ENCODE data around the gene TSSK6.

Gene TSSK6

GRCh38 chr19:19514881-19515641, at the start of gene TSSK6:
TSS of gene TSSK6 (minus strand) at chr19:19515548. CDS start at chr19:19515427, 121 bp downstream.
- no peak for DNase-seq (ENCODE audit: low spot score)

- DNase-seq (ENCODE audit: low spot score): no peak
Observed at GRCh38 chr19:19563348-19563848, 48.0 kb upstream of the TSSK6 start.

- no peak for DNase-seq (ENCODE audit: low spot score)
Observed at GRCh38 chr19:19562665-19563347, 47.5 kb upstream of the TSSK6 start.

- DNase-seq (ENCODE audit: low spot score): no peak
Observed at GRCh38 chr19:19561946-19562664, 46.8 kb upstream of the TSSK6 start.

DNA sequence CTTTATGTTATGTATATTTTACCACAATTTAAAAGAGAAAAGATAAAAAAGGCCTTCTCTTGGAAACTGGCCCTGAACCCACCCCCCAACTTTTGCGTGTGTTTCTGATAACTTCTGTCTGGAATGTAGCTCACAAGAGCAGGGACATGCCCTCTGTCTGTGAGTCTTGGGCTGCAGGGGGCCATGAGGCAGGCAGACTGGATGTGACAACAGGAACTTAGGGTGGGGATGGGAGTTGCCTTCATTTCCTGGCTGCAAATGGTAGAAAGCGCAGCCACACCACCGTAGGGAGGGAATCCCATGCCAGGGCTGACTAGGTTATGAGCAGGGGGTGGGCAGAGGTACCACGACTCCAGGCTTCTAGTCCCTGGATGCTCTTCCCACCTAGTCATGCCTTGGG, 44.6 kb upstream of the TSSK6 start:
- no peak for DNase-seq (ENCODE audit: low spot score)

DNA sequence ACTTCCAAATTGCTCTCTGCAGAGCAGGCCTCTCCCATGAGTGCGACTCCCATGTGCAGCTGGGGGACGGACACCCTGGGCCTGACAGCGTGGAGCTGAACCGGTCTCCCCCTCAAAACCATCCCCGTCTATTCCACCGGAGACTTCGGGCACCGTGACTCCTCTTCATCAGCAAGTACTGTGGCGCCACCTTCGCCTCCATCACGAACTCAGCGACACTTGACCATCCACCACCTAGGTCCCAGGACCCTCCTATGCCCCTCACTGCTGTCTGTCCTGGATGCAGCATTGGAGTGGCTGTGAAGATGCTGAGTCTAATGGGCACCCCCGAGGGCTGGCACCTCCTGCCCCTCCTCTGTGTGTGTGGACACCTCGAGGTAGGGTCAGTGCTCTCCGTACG, 43.3 kb upstream of the TSSK6 start:
- DNase-seq (ENCODE audit: low spot score): no peak

GRCh38 chr19:19558055-19558454, 42.7 kb upstream of the TSSK6 start:
- no peak for DNase-seq (ENCODE audit: low spot score)

DNA sequence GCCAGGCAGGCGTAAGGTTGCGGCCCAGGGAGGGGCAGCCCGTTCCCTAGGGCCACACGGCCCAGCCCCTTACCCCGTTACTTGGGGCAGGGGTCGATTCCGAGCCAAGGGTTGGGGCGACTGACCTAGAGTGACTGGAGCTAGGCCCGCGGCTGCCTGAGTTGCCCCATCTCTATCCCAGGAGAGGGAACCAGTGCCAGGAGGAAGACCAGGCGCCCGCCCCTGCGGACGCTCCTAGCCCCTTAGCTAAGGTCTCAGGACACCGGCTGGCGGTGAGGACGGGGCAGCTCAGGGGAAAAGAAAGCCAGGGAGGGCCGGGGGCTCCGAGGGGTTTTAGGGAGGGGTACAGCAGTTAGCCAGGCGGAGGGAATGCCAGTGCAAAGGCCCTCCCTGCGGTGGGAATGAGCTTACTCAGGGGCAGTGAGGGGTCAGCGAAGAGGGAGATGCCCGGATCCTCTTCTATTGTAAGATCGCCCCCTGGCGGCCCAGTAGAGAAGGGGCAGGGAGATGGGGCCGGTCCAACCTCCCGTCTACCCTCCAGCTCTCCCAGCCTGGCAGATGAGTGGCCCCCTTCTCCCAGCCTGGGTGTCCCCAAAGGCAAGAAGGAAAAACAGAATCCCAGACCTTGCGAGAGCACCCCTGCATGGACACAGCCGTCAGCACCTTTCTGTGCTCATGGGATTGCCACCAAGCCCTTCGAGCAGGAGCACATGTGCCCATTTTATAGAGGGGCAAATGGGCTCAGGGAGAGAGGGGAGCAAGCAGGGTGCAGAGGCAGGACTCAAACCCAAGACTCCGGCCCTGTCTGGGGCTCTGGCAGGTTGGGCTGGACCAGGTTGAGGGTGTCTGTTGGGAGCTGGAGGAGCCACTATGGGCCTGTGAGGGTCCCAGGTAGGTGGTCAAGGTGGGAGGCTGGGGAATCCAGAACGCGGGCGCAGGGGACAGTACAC, 39.0 kb upstream of the TSSK6 start:
- no peak for DNase-seq (ENCODE audit: low spot score)

DNA sequence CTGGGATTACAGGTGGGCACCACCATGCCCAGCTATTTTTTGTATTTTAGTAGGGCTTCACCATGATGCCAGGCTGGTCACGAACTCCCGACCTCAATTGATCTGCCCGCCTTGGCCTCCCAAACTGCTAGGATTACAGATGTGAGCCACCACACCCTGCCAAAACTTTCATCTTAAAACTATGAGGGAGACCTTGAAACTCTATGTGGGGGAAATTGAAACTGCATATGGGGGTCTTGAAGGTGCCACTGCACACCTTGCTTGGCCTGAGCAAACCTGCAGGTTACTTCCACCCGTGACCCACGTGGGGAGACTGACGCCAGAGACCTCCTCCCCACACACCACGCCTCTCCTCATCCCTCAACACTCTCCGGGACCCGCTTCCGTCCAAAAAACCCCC, 38.3 kb upstream of the TSSK6 start:
- no peak for DNase-seq (ENCODE audit: low spot score)

- DNase-seq (ENCODE audit: low spot score): no peak
Observed at GRCh38 chr19:19552798-19553197, 37.5 kb upstream of the TSSK6 start.

- DNase-seq (ENCODE audit: low spot score): no peak
Observed at GRCh38 chr19:19551853-19552192, 36.5 kb upstream of the TSSK6 start.

DNA sequence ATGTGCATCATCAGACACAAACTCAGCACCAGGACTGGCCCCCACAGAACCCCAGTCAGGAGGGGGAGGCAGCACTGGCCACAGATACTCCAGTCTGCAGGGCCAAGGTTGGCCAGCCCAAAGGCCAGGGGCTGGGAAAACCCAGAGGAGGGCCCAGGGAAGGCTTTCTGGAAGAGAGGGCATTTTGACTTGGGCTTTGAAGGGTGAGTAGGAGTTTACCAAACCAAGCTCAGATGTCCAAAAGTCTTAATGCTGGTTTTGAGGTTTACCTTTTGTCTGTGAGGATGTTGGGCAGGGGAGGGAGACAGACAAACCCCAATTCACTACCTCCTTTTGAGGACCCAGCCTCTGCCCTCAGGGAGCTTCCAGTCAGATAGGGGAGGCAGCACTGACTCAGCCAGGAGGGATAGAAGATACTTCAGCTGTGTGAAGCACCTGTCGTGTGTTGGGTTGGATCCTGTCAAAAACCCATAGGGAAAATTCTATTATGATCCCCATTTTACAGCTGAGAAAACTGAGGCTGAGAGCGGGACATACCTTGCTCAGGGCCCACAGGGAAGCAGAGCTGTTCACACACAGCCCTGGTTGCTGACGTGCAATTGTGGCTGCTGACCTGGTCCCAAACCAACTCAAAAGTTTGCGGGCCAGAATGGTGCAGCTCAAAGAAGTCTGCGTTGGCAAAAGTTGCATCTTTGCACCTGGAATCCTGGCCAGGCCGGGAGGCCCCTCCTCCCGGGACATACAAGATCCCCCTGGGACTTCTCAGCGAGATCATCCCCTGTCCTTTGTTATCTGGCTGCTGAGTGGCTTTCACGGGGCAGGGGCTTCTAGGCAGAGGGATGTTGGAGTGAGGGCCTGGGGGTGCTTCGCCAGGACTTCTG, 35.9 kb upstream of the TSSK6 start:
- DNase-seq (ENCODE audit: low spot score): no peak

GRCh38 chr19:19550485-19550929, 35.2 kb upstream of the TSSK6 start:
- no peak for DNase-seq (ENCODE audit: low spot score)

GRCh38 chr19:19549804-19550464, 34.6 kb upstream of the TSSK6 start:
- DNase-seq (ENCODE audit: low spot score): no peak

DNA sequence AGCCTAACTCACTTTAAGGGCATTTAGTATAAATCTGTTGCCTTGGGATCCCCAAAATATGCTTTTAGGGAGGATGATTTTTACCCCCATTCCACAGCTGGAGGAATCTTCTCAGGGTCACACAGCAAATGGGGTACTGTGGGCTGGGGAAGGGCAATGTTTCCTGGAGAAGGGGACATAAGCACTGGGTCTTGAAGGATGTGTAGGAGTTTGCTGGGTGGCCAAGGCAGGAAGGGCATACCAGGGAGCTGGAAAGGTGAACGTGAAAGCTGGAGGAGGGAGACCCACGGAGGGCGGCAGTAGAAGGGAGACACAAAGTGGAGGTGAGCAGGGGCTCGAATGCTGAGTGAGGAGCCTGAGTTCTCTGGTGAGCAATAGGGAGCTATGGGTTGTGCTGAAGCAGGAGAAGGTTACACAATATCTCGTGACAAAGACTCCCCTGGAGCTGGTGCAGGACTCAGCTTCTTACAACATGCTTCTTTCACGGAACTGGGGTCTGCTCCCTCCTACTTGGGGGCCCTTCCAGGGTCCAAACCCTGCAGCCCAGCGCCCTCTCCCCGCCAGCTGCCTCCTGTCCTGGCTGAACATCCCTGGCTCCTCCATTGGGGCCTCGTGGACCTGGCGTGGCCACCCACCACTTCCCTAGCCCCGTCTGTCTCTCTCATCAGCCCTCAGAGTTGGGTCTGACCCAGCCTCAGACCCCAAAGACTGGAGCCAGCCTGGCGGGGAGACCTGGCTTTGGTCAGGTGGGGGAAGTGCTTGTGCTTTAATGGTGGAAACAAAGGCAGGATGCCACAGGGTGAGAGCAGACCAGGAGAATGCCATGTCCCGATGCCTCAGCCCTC, 33.8 kb upstream of the TSSK6 start:
- no peak for DNase-seq (ENCODE audit: low spot score)

DNA sequence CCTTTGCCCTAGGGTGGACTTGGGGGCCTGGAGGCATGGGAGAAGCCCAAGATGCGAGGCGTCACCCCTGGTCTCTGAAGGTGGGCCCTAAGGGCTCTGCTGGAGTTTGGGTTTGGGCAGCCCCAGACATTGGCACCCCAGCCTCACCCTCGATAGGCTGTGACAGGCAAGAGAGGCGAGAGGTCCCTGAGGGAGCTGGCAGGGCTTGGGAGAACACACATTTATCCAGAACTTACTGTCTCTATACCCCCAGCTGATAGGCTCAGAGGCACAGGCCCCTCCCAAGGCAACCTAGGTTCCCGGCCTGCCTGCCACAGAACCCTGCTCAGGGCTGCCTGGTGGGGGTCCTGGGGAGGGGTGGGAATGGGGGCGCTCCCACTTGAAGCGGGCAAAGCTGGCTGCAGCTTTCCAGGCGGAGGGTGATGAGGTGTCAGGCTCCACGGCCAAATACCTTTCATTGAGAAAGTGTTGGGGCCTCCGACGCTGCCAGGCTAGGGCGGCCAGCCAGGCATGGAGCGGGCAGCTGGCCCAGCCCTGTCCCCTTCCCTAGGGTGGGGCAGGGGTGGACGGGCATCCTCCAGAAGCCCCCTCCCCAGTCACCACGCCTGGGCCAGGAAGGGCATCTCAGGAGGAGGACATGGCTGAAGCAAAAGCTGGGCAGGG, 32.5 kb upstream of the TSSK6 start:
- no peak for DNase-seq (ENCODE audit: low spot score)

- no peak for DNase-seq (ENCODE audit: low spot score)
Observed at GRCh38 chr19:19546751-19547162, 31.4 kb upstream of the TSSK6 start.

DNA sequence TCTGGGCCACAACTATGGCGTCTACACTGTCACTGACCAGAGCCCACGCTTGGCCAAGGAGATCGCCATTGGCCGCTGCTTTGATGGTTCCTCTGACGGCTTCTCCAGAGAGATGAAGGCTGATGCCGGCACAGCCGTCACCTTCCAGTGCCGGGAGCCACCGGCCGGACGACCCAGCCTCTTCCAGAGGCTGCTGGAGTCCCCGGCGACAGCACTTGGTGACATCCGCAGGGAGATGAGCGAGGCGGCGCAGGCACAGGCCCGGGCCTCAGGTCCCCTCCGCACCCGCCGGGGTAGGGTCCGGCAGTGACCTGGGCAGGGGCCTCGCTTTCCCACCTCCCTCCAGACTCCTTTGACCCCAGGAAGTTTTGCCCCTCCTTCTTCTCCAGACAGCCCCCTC, 30.4 kb upstream of the TSSK6 start:
- no peak for DNase-seq (ENCODE audit: low spot score)

Data from SW480 (cell line).